A549 (cell line): ENCODE measurements around the gene DHX35. TPM values are rescaled to one million over a fixed set of nuclear protein-coding genes. Genes with fewer than 3 reads are reported as not detected.
A peak's percentile ranks its signal among the peaks of the same experiment; 100 is the strongest.
"Not testable (repeated sequence)": the region's sequence is repeated elsewhere in the genome, so short reads cannot be mapped to it uniquely, and the experiment has no call there.

ENCODE experiments used
- ATAC-seq, 2 experiments: fragments of 200-7000 bp in 1 of 2; fragments of >200 bp in 1 of 2; cut with Nextera tagmentation in 1 of 2; cut with Tn5 transposase in 1 of 2; 3 replicates each; pipeline versions ENCODE4 v1.8.0 to v1.9.1; 2018 to 2020; ENCODE audit warnings: mild to moderate bottlenecking in 1 of 2, moderate library complexity in 1 of 2
- CTCF ChIA-PET: fragments of 300-600 bp; sonication (Branson Sonifier 250); formaldehyde crosslinking; extraction: SDS; loops from one replicate; lab custom pipeline; 2021; ENCODE audit warnings: antibody characterized with exemption, inconsistent platforms; lab: Yijun Ruan, JAX
- POLR2A ChIA-PET: fragments of 350-600 bp; formaldehyde crosslinking; extraction: SDS; loops from one replicate; lab custom pipeline; 2021; ENCODE audit warnings: antibody characterized with exemption, inconsistent platforms; lab: Yijun Ruan, JAX
- DNase-seq, 2 experiments: peaks; one replicate each; pipeline versions ENCODE4 v3.0.0 to v3.0.0-alpha.2; 2011 to 2016; ENCODE audit warnings: low read depth in 1 of 2, low spot score in 1 of 2
- FAIRE-seq: peaks from 2 replicates; lab custom pipeline; 2011; peaks lifted over from hg19 to GRCh38; lab: Jason Lieb, UNC
- H3K27ac ChIP-seq, 2 experiments: fragments of >200 bp; sonication (Bioruptor Twin); formaldehyde crosslinking; 3 replicates each; pipeline ENCODE4 v1.5.1; 2016 to 2017
- H3K4me1 ChIP-seq: fragments of >200 bp; sonication (Bioruptor Twin); formaldehyde crosslinking; 3 replicates; pipeline ENCODE4 v1.6.1; 2016
- H3K4me2 ChIP-seq: fragments of >200 bp; sonication (Bioruptor Twin); formaldehyde crosslinking; 3 replicates; pipeline ENCODE4 v1.6.1; 2016
- H3K4me3 ChIP-seq: fragments of >200 bp; sonication (Bioruptor Twin); formaldehyde crosslinking; 3 replicates; pipeline ENCODE4 v1.5.1; 2016
- H3K9me3 ChIP-seq: fragments of >200 bp; sonication (Bioruptor Twin); formaldehyde crosslinking; 3 replicates; pipeline ENCODE4 v1.6.1; 2016
- CBX2 ChIP-seq: fragments of 200-600 bp; sonication (generic); IDR thresholded peaks from 2 replicates; pipeline ENCODE4 v1.6.1; 2016; ENCODE audit warnings: low read depth, mild to moderate bottlenecking, borderline replicate concordance
- CTCF ChIP-seq: fragments of >200 bp; sonication (Bioruptor Twin); formaldehyde crosslinking; IDR thresholded peaks from 3 replicates; pipeline ENCODE4 v1.5.1; 2016
- FOSB ChIP-seq: fragments of 250-450 bp; sonication (Bioruptor Pico); IDR thresholded peaks from 2 replicates; pipeline ENCODE4 v1.5.0; 2020; ENCODE audit warnings: mild to moderate bottlenecking, moderate library complexity
- FOXS1 ChIP-seq: fragments of 250-450 bp; sonication (Bioruptor Pico); IDR thresholded peaks from 2 replicates; pipeline ENCODE4 v1.5.0; 2020; ENCODE audit warnings: mild to moderate bottlenecking, moderate library complexity
- HEYL ChIP-seq: fragments of 250-450 bp; sonication (Bioruptor Pico); IDR thresholded peaks from 2 replicates; pipeline ENCODE4 v1.8.0; 2021; ENCODE audit warnings: mild to moderate bottlenecking, moderate library complexity
- HOXA7 ChIP-seq: fragments of 250-450 bp; sonication (Bioruptor Pico); IDR thresholded peaks from 2 replicates; pipeline ENCODE4 v1.5.0; 2020; ENCODE audit warnings: mild to moderate bottlenecking, moderate library complexity
- HOXB13 ChIP-seq: fragments of 250-450 bp; sonication (Bioruptor Pico); IDR thresholded peaks from 2 replicates; pipeline ENCODE4 v1.5.0; 2020; ENCODE audit warnings: low read depth, mild to moderate bottlenecking, moderate library complexity
- MAFK ChIP-seq: fragments of 450-650 bp; IDR thresholded peaks from 2 replicates; pipeline ENCODE4 v1.6.1; 2014; ENCODE audit not compliant: partially characterized antibody
- MAZ ChIP-seq: fragments of 150-350 bp; IDR thresholded peaks from 2 replicates; pipeline ENCODE4 v1.6.1; 2014; ENCODE audit warnings: antibody characterized with exemption, low read depth, low read length, borderline replicate concordance
- MYC ChIP-seq: IDR thresholded peaks from 2 replicates; pipeline ENCODE4 v1.6.1; 2012; ENCODE audit warnings: mild to moderate bottlenecking, inconsistent platforms, low read length, improper control_type of control experiment, borderline replicate concordance
- NFE2L2 ChIP-seq: fragments of 150-350 bp; conservative IDR thresholded peaks from 2 replicates; pipeline ENCODE4 v1.6.1; 2014; ENCODE audit warnings: low read length
- PHF8 ChIP-seq: fragments of 200-600 bp; sonication (generic); IDR thresholded peaks from 2 replicates; pipeline ENCODE4 v1.6.1; 2016; ENCODE audit warnings: low read depth, mild to moderate bottlenecking, antibody characterized with exemption, moderate library complexity, borderline replicate concordance
- POLR2A ChIP-seq: IDR thresholded peaks from 2 replicates; pipeline ENCODE4 v1.6.1; 2012; ENCODE audit warnings: mild to moderate bottlenecking, low read length
- RNF2 ChIP-seq: fragments of 200-600 bp; sonication (generic); IDR thresholded peaks from 2 replicates; pipeline ENCODE4 v1.6.1; 2016; ENCODE audit warnings: low read depth, mild to moderate bottlenecking, antibody characterized with exemption, moderate library complexity, borderline replicate concordance
- WGBS: methylation state at CpG from one replicate; pipeline ENCODE4 v1.1.6; 2017; ENCODE audit errors: missing lambda C conversion rate; 5-methylcytosine and 5-hydroxymethylcytosine counted together
- polyA plus RNA-seq, 4 experiments: library from polyadenylated mRNA; depleted of rRNA in 3 of 4; stranded (reverse); fragments of >200 nt; fragmentation: RNase III in 1 of 4; extraction: RNeasy Plus Mini Kit Qiagen cat#74134 plus additional on column Dnase treatment in 1 of 4; gene quantifications; 2 replicates in 3 of 4; 3 replicates in 1 of 4; pipeline ENCODE4 v1.2.3, GENCODE V29; 2011 to 2017

Gene DHX35
- polyA plus RNA-seq, 2 of the 4 experiments (the other 2 are of a cell fraction) = 7.7 to 13.8 TPM

DNA sequence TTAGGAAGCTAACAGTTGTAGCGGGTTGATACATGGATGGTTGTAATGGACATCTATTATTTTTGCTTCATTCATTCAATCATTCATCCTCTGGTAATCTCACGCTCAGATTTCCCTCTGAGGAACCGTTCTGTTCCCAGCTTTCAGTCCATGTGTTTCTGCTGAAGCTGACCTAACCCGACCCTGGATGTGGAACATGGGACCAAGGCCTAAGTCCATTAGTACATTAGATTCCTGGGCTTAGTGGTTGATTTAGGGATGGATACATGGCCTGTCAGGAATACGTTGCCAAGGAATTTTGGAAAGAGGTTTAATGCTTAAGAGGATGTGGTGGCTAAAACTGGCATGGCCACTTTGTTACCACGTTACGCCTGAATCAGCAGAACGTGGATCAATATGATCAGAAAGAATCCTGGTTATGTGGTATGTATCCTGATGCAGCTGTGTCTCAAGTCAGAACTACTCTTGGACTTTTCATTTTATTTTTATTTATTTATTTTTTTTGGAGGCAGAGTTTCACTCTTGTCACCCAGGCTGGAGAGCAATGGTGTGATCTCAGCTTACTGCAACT, 4.1 kb upstream of the DHX35 start:
- DNase-seq (no peak), FAIRE-seq (no peak), ATAC-seq (no peak)
- Histone ChIP-seq H3K4me2 (no peak overlapping the region), H3K27ac (no peak overlapping the region), H3K4me1 (peaks cover 7% of the 10 kb centered on the region; the same call in 2 of the 3 replicates), H3K4me3 (no peak overlapping the region), H3K9me3 (no peaks in the 10 kb centered on the region)
- POLR2A ChIA-PET = no interaction called here
- 85% methylated on average over 8 of the region's 8 CpGs for WGBS
- TF ChIP-seq POLR2A = no peak
- no peak for TF ChIP-seq FOSB (CRISPR knock-in tag)
- TF ChIP-seq CTCF = no peak
- no peak for TF ChIP-seq RNF2
- CTCF ChIA-PET = interaction anchor here (1.9 kb wide), 1 partner anchor 31 kb away, joined by 4 read pairs; the partner anchor contains the start of gene FAM83D

DNA sequence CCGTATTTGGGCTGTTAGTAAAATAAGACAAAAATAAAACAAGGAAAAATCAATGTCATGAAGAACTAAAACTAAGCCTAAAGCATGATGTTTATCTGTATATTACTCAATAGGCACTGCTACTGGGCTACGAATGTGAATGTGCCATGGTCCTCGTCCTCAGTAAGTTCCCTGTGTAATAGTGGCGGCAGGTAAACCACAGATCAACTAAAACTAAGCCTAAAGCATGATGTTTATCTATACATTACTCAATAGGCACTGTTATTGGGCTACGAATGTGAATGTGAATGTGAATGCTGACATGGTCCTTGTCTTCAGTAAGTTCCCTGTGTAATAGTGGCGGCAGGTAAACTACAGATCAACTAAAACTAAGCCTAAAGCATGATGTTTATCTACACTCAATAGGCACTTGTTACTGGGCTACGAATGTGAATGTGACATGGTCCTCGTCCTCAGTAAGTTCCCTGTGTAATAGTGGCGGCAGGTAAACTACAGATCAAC, 1.9 kb upstream of the DHX35 start:
- POLR2A ChIA-PET = not testable (repeated sequence)

GRCh38 chr20:38961530-38962043, 557 bp upstream of the DHX35 start:
- TF ChIP-seq HEYL (CRISPR knock-in tag) (0 out of 2 replicates have a peak, but pooled peaks have one; percentile 58), HOXB13 (CRISPR knock-in tag) (0 out of 2 replicates have a peak, but pooled peaks have one; percentile 15), NFE2L2 (no peak), HOXA7 (0 out of 2 replicates have a peak, but pooled peaks have one; percentile 22), PHF8 (peak; percentile 37)
- Histone ChIP-seq H3K4me1 (peaks cover 15% of the 10 kb centered on the region; the same call in 2 of the 3 replicates), H3K9me3 (no peaks in the 10 kb centered on the region), H3K27ac (peak overlapping the region; percentile 79 to 85), H3K4me2 (peak overlapping the region; percentile 96), H3K4me3 (peak overlapping the region; percentile 95)
- POLR2A ChIA-PET = interaction anchor here (0.9 to 2.7 kb wide), 6 partner anchors 9 to 135 kb away, joined by 3 to 34 read pairs (median 4); partner anchors contain the start of gene FAM83D
- FAIRE-seq (no peak), DNase-seq (peak; percentile 12 to 17), ATAC-seq (peak in 1 of 2 experiments; percentile 5; a peak in 3 of 6 replicates)
- CTCF ChIA-PET = interaction anchor here (0.8 to 5.5 kb wide), 9 partner anchors 11 to 94 kb away, joined by 3 to 26 read pairs (median 3); partner anchors contain the start of gene FAM83D
- 12% methylated on average over 16 of the region's 16 CpGs for WGBS

More for the DNA sequence above, 1.9 kb upstream of the DHX35 start:
- DNase-seq, H3K4me3 ChIP-seq, H3K4me2 ChIP-seq, H3K27ac ChIP-seq, ATAC-seq, FAIRE-seq, H3K9me3 ChIP-seq: not testable (repeated sequence)
- 88% methylated on average over 9 of the region's 9 CpGs for WGBS
- H3K4me1 ChIP-seq = peaks cover 15% of the 10 kb centered on the region; the same call in 2 of the 3 replicates
- CTCF ChIA-PET = interaction anchor here (0.6 to 2.8 kb wide), 2 partner anchors 10 to 49 kb away, joined by 3 to 16 read pairs; no protein-coding TSS in a partner anchor

DNA sequence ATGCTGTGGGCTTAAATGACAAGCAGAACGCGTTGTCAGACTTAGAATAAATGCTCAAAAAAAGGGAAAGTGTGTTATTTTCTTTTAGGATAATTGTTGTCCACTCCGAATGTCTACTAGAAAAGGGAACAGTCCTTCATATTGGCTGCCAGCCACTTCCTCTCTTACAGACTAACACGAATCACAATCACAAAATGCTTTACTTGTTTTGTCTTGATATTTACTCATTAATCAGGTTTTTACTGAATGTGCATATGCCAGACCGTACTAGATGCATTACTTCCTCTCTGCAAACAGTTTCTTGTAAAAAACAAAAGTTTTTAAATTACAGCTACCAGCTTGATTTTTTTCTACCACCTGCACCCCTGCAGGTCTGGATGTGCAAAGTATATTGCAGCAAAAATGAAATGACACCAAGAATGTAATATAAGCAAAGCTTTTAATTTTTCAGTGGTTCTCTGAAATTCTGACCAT, 821 bp downstream of the DHX35 start:
- H3K4me2 ChIP-seq = peak overlapping the region; percentile 98
- TF ChIP-seq MAFK = no peak
- TF ChIP-seq CBX2 = no peak
- no peak for TF ChIP-seq POLR2A
- no peak for TF ChIP-seq HOXB13 (CRISPR knock-in tag)
- no peak for TF ChIP-seq MYC
- TF ChIP-seq MAZ = no peak
- TF ChIP-seq PHF8 = no peak
- no peak for TF ChIP-seq FOXS1 (CRISPR knock-in tag)
- TF ChIP-seq, all 56 proteins: peak for 0
- FAIRE-seq = no peak
- peaks cover 15% of the 10 kb centered on the region; the same call in 2 of the 3 replicates for H3K4me1 ChIP-seq
- H3K4me3 ChIP-seq = peak overlapping the region; percentile 95
- DNase-seq = no peak
- peak overlapping the region; percentile 95 to 98 for H3K27ac ChIP-seq
- POLR2A ChIA-PET = interaction anchor here (0.6 to 2.7 kb wide), 6 partner anchors 31 to 394 kb away, joined by 3 to 34 read pairs (median 4); partner anchors contain the start of gene FAM83D
- CTCF ChIA-PET = interaction anchor here (0.9 to 5.5 kb wide), 8 partner anchors 8 to 489 kb away, joined by 3 to 26 read pairs (median 3); partner anchors contain the start of gene FAM83D
- H3K9me3 ChIP-seq = no peaks in the 10 kb centered on the region
- no peak for ATAC-seq
- WGBS = under 1% methylated on average over 5 of the region's 5 CpGs
